ENCODE data around the gene HOXB2. TPM values are rescaled to one million over a fixed set of nuclear protein-coding genes. Genes with fewer than 3 reads are reported as not detected.

Gene HOXB2
- total and polyA plus RNA-seq, 9 of the 15 experiments (the other 6 are each of a cell fraction or from before 2014, with no cell fraction given) = 2.1 to 97.7 (median 21.2) TPM

DNA sequence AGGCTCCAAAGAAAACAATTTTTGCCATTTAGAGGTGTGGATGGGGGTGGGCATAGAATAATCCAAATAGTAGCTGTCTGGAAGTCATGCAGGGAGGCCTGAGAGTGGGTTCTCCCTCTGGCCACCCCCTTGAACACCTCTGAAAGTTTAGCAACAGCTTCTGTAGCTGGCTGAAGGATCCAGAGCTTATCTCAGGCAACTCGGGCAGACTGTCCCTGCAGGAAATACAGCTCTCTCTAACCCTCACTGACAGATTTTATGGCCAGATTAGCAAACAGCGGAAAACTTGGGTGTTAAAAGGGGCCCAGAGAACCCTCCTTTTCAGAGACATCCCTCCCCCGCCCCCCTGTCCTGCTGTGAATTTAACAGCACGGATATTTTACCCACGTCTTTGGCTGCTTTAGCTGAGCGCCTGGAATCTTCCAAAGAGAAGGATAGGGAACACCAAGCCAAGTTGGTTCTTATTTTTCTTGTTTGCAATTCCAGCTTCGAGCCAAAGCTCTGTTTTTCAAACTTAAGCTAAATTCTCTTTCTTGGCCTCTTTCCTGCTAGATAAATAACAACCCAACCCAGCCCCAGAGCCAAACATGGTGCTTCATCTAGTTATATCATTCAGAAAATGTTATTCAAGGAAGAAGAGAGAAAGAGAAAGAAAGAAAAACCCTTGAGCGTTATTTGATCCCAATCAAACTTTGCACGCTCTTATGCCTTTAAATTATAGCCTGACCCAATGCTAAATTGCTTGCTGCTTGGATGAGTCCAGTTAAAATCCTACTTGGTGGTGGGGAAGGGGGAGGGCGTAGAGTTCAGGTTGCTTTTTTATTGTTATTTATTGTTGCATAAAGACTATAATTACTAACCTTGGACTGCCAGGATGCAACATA, 2.3 kb upstream of the HOXB2 start:
- intact Hi-C loops (cut with micrococcal nuclease) = loop anchor here (1.0 to 2.0 kb wide), 2 partner anchors 32 to 80 kb away; partner anchors contain the start of gene HOXB9
- H4K20me1 ChIP-seq (replicated peaks; ENCODE audit: control insufficient read depth, insufficient read depth, low read length) = no peaks in the 10 kb centered on the region
- ChIA-PET CTCF (ENCODE audit: low intra/inter-chr PET ratio) (no interaction called here), POLR2A (interaction anchor here (0.6 to 2.2 kb wide), 24 partner anchors 8 to 298 kb away, joined by 3 to 12 read pairs (median 5); no protein-coding TSS in a partner anchor)
- peak overlapping the region; percentile 82 to 93; a peak in 3 of 4 replicates for H3K9ac ChIP-seq (ENCODE audit: insufficient read depth in 1 of 2, low read depth in 2 of 2, low read length in 2 of 2)
- H3K79me2 ChIP-seq (ENCODE audit: control insufficient read depth, insufficient read depth, low read length) = peaks cover 76% of the 10 kb centered on the region
- H3K9me1 ChIP-seq (ENCODE audit: control insufficient read depth, insufficient read depth, low read length) = no peaks in the 10 kb centered on the region
- peak overlapping the region; percentile 36 for H3K4me3 ChIP-seq
- peak overlapping the region; percentile 95 for H3K27ac ChIP-seq (ENCODE audit: extremely low read depth, low read depth, low read length)
- DNase-seq (ENCODE audit: extremely low read depth in 1 of 4, low spot score in 3 of 4) (peak; percentile 58 to 94 (median 74)), FAIRE-seq (peak; percentile 99), ATAC-seq (peak; percentile 63)
- in situ Hi-C loops (cut with MboI) = no loop called here
- no peaks in the 10 kb centered on the region for H3K9me3 ChIP-seq (replicated peaks; ENCODE audit: control insufficient read depth, insufficient read depth, low read depth, low read length)
- H3K36me3 ChIP-seq (ENCODE audit: control insufficient read depth, insufficient read depth, low read length) = peaks cover 45% of the 10 kb centered on the region; the same call in 2 of the 3 replicates
- 2% methylated on average over 10 of the region's 10 CpGs for WGBS (ENCODE audit: insufficient coverage, low coverage, missing lambda C conversion rate)
- H3K4me2 ChIP-seq (ENCODE audit: insufficient read depth, low read length) = peak overlapping the region; percentile 81
- no peaks in the 10 kb centered on the region for H3K27me3 ChIP-seq (ENCODE audit: control insufficient read depth in 2 of 2, insufficient read depth in 2 of 2, low read length in 2 of 2)
- H3K4me1 ChIP-seq (replicated peaks in 1 of 2; ENCODE audit: control insufficient read depth in 2 of 2, insufficient read depth in 2 of 2, low read length in 2 of 2) = peaks cover 36 to 40% of the 10 kb centered on the region in 2 experiments
- TSS peak; percentile 26 for BruUV-seq (replicated peaks)
- peak overlapping the region; percentile 73; the same call in 1 of the 2 replicates for H2AFZ ChIP-seq (ENCODE audit: low read depth, low read length)
- 0 out of 2 replicates have a peak, but pooled peaks have one; percentile 6 for TF ChIP-seq RAD51 (IDR thresholded peaks at IDR 0.05; ENCODE audit: borderline replicate concordance, low read depth)
- TF ChIP-seq COPS2 (conservative IDR thresholded peaks at IDR 0.05) = no peak
- no peak for TF ChIP-seq FOXP1 (CRISPR knock-in tag; IDR thresholded peaks at IDR 0.05)
- TF ChIP-seq MBD2 (IDR thresholded peaks at IDR 0.05; ENCODE audit: borderline replicate concordance, low read depth) = peak; percentile 59; the same call in 1 of the 2 replicates
- TF ChIP-seq PHB2 (IDR thresholded peaks at IDR 0.05; ENCODE audit: low read depth) = no peak
- TF ChIP-seq FOXK2 (conservative IDR thresholded peaks at IDR 0.05 in 1 of 2, IDR thresholded peaks at IDR 0.05 in 1 of 2; ENCODE audit: low read depth in 2 of 2) = peak in 1 of 2 experiments; percentile 67; a peak in 1 of 4 replicates
- no peak for TF ChIP-seq CBX1 (IDR thresholded peaks at IDR 0.05; ENCODE audit: low read depth)
- TF ChIP-seq MBD1 (CRISPR knock-in tag; IDR thresholded peaks at IDR 0.05) = no peak
- TF ChIP-seq KDM1A (IDR thresholded peaks at IDR 0.05) = peak; percentile 68 to 82
- no peak for TF ChIP-seq ZNF282 (CRISPR knock-in tag; IDR thresholded peaks at IDR 0.05)
- TF ChIP-seq NRF1 (conservative IDR thresholded peaks at IDR 0.05 in 1 of 2, IDR thresholded peaks at IDR 0.05 in 1 of 2) = peak; percentile 27 to 34; a peak in 3 of 4 replicates
- TF ChIP-seq TSC22D4 (tag; IDR thresholded peaks at IDR 0.05) = no peak
- TF ChIP-seq, protein P1, sequence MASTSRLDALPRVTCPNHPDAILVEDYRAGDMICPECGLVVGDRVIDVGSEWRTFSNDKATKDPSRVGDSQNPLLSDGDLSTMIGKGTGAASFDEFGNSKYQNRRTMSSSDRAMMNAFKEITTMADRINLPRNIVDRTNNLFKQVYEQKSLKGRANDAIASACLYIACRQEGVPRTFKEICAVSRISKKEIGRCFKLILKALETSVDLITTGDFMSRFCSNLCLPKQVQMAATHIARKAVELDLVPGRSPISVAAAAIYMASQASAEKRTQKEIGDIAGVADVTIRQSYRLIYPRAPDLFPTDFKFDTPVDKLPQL (IDR thresholded peaks at IDR 0.05; ENCODE audit: extremely low read depth, insufficient read length) = peak; percentile 12
- peak; percentile 91 for TF ChIP-seq ARID1B (IDR thresholded peaks at IDR 0.05)
- TF ChIP-seq, protein P2, sequence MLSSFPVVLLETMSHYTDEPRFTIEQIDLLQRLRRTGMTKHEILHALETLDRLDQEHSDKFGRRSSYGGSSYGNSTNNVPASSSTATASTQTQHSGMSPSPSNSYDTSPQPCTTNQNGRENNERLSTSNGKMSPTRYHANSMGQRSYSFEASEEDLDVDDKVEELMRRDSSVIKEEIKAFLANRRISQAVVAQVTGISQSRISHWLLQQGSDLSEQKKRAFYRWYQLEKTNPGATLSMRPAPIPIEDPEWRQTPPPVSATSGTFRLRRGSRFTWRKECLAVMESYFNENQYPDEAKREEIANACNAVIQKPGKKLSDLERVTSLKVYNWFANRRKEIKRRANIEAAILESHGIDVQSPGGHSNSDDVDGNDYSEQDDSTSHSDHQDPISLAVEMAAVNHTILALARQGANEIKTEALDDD (IDR thresholded peaks at IDR 0.05) = 0 out of 2 replicates have a peak, but pooled peaks have one; percentile 37
- no peak for TF ChIP-seq CBFB (CRISPR knock-in tag; IDR thresholded peaks at IDR 0.05)
- peak; percentile 85 for TF ChIP-seq TEAD4 (IDR thresholded peaks at IDR 0.05; ENCODE audit: low read length)
- TF ChIP-seq TEAD4 (CRISPR knock-in tag; IDR thresholded peaks at IDR 0.05; ENCODE audit: borderline replicate concordance) = no peak
